Measurements from ENCODE around the gene ZNF18.
"Not testable (repeated sequence)": the region's sequence is repeated elsewhere in the genome, so short reads cannot be mapped to it uniquely, and the experiment has no call there.

DNA sequence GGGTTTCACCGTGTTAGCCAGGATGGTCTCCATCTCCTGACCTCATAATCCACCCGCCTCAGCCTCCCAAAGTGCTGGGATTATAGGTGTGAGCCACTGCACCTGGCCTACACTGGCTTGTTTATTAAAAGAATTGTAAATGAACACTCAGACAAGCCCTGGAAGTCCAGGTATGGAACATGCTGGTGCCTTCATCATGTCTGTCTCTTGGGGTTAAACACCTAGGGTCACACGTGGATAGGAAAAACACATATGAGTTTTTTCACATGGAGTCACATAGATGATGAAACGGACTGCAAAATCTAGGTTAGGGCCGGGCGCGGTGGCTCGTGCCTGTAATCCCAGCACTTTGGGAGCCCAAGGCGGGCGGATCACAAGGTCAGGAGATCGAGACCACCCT lies 54.2 kb downstream of the ZNF18 start:
- TF ChIP-seq EZH2 (IDR thresholded peaks at IDR 0.05; ENCODE audit: insufficient read depth, poor library complexity, severe bottlenecking); EZH2phosphoT487 (IDR thresholded peaks at IDR 0.05; ENCODE audit: insufficient read depth, low read depth): not testable (repeated sequence)
